Right forelimb (tissue), 1 donor: Measurements from ENCODE around the gene GFRA4.

Experiments
- DNase-seq: peaks from one replicate; pipeline ENCODE4 v3.0.0-alpha.2; 2018

GFRA4 gene

DNA sequence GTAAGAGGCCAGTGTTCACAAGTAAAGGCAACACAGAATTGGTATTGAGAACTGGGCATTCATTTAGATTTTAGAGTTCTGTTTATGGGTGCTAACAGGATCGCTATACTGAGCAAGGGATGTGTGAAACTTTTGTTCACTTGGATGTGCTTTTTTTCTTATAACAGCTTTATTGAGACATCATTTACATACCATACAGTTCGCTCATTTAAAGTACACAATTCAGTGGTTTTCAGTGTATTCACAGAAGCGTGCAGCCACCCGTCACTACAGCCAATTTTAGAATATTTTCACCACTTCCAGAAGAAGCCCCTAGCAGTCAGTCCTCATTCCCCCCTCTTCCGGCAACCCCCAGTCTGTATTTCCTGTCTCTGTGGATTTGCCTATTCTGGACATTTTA lies 48.7 kb downstream of the GFRA4 start:
- DNase-seq: no peak

DNA sequence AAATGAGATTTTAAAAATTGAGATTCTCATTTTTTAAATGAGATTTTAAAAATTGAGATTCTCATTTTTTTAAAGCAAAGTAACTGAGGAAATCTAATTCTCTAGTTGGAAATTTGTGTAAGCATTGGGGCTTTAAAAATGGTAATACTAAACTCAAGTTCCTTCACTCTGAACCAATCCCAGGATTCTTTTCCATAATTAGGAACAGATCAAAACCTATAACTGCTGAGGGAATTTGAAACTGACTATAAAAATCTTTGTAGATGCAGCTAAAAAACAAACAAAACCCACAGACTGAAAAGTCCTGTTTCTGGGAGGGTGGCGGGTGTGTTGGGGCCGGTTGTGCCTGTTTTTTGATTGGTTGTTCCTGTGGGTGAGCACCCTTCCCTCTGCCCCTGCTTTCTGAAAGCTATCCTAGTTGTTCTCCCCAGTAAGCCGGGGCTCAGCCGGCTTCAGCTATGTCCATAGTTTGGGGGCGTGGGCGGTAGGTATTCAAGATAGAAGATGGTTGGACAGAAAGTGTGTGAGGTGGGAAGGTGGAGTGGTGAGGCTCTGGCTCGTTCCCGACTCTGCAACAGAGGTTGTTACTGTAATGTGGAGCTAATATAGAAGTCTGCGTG lies 49.3 kb downstream of the GFRA4 start:
- DNase-seq: no peak

DNA sequence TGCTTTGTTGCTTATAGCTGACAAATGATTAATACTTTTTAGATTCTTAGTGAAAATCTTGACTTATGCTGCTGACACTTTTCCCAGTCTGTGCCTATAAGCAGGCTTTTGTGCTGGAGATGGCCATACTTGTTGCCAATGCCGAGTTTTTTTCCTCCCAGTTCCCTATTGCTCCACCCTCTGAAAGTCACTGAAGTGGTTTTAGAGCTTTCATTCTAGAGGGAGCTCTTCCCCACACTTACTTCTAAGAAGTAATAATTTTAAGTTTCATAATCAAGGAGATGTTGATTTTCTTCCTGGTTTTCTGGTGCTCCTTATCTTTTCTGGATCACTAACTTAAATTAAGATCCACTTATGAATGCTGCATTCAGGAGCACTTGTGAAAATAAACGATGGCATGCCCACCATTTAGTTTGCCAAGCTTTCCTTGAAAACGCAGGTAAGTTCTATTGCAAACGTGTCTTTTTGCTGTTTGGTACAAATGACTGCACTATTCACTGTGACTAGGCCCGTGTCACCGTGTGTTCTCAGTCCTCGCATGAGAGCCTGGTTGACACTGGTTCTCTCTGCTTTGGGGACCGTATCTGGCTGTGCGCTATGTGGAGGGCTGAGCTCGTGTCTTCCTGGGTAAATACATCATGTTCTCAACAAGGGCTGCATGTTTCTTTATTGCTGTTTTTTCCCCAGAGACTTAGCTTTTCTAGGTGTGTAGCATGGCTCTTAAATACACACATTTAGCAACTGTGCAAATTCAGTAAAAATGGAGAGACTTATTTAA lies 50.2 kb downstream of the GFRA4 start:
- DNase-seq: no peak

DNA sequence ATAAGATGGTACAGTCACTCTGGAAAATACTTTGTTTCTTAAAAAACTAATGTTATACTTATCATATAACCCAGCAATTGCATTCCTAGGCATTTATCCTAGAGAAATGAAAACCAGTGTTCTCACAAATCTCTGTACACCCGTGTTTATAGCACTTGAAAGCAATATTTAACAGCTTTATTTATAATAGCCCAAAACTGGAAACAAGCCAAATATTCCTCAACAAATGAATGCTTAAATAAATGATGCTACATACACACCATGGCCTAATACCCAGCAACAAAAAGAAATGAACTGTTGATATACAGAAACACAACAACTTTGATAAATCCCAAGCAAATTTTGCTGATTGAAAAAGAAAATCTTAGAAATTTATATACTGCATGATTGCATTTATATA lies 51.3 kb downstream of the GFRA4 start:
- DNase-seq: no peak
